ENCODE results near the gene NMD3. TPM values are rescaled to one million over a fixed set of nuclear protein-coding genes. Genes with fewer than 3 reads are reported as not detected.

NMD3 gene
- total and polyA plus RNA-seq, 9 of the 15 experiments (the other 6 are each of a cell fraction or from before 2014, with no cell fraction given): 63.5 to 178 (median 111) TPM

GRCh38 chr3:161244538-161244937, 23.4 kb downstream of the NMD3 start:
- FAIRE-seq (no peak), DNase-seq (ENCODE audit: extremely low read depth in 1 of 4, low spot score in 3 of 4) (no peak), ATAC-seq (no peak)
- Histone ChIP-seq H3K36me3 (ENCODE audit: control insufficient read depth, insufficient read depth, low read length) (peaks cover 94% of the 10 kb centered on the region), H3K79me2 (ENCODE audit: control insufficient read depth, insufficient read depth, low read length) (peaks cover 5% of the 10 kb centered on the region; the same call in 2 of the 3 replicates), H3K4me2 (ENCODE audit: insufficient read depth, low read length) (no peak overlapping the region), H3K9me1 (ENCODE audit: control insufficient read depth, insufficient read depth, low read length) (no peaks in the 10 kb centered on the region), H4K20me1 (replicated peaks; ENCODE audit: control insufficient read depth, insufficient read depth, low read length) (no peaks in the 10 kb centered on the region), H3K27ac (ENCODE audit: extremely low read depth, low read depth, low read length) (no peak overlapping the region), H3K9me3 (replicated peaks; ENCODE audit: control insufficient read depth, insufficient read depth, low read depth, low read length) (no peaks in the 10 kb centered on the region), H3K4me1 (replicated peaks in 1 of 2; ENCODE audit: control insufficient read depth in 2 of 2, insufficient read depth in 2 of 2, low read length in 2 of 2) (no peaks in the 10 kb centered on the region), H3K27me3 (ENCODE audit: control insufficient read depth in 2 of 2, insufficient read depth in 2 of 2, low read length in 2 of 2) (no peaks in the 10 kb centered on the region), H3K9ac (ENCODE audit: insufficient read depth in 1 of 2, low read depth in 2 of 2, low read length in 2 of 2) (no peak overlapping the region), H2AFZ (ENCODE audit: low read depth, low read length) (no peak overlapping the region), H3K4me3 (no peak overlapping the region)
- CTCF ChIA-PET (ENCODE audit: low intra/inter-chr PET ratio): no interaction called here
- 75% methylated on average over 2 of the region's 2 CpGs for WGBS (ENCODE audit: insufficient coverage, low coverage, missing lambda C conversion rate)
- in situ Hi-C loops (cut with MboI): loop anchor here (25.0 kb wide), 1 partner anchor 1032 kb away; no protein-coding TSS in a partner anchor
- BruUV-seq (replicated peaks): no TSS peak
- intact Hi-C loops (cut with micrococcal nuclease): no loop called here
- POLR2A ChIA-PET: interaction anchor here (0.8 to 1.2 kb wide), 3 partner anchors 9 to 23 kb away, joined by 3 read pairs; partner anchors contain the start of gene NMD3
- TF ChIP-seq CEBPZ (IDR thresholded peaks at IDR 0.05; ENCODE audit: borderline replicate concordance, low read depth, low read length) (no peak), MITF (IDR thresholded peaks at IDR 0.05) (no peak), POLR2G (IDR thresholded peaks at IDR 0.05; ENCODE audit: low read depth, low read length) (no peak), CBX1 (IDR thresholded peaks at IDR 0.05; ENCODE audit: low read depth) (no peak)
